Neuronal stem cell (in vitro differentiated cells): ENCODE results near the gene WAC.

ENCODE experiments used
- DNase-seq: peaks from one replicate; pipeline ENCODE4 v3.0.0-alpha.2; 2013; ENCODE audit warnings: low spot score
- H2AFZ ChIP-seq: one replicate; pipeline ENCODE4 v1.6.1; 2013; ENCODE audit warnings: mild to moderate bottlenecking, low read length, inconsistent platforms
- H2AK5ac ChIP-seq: 2 replicates; pipeline ENCODE4 v1.6.1; 2013; ENCODE audit warnings: low read depth, mild to moderate bottlenecking, inconsistent platforms, low read length, moderate library complexity, mixed read lengths
- H2BK120ac ChIP-seq: 2 replicates; pipeline ENCODE4 v1.6.1; 2013; ENCODE audit warnings: low read depth, mild to moderate bottlenecking, inconsistent platforms, low read length, moderate library complexity, mixed read lengths
- H2BK12ac ChIP-seq: one replicate; pipeline ENCODE4 v1.6.1; 2013; ENCODE audit warnings: low read length, inconsistent platforms
- H2BK15ac ChIP-seq: 2 replicates; pipeline ENCODE4 v1.6.1; 2013; ENCODE audit warnings: mild to moderate bottlenecking, low read length, inconsistent platforms, mixed read lengths
- H2BK5ac ChIP-seq: one replicate; pipeline ENCODE4 v1.6.1; 2013; ENCODE audit warnings: inconsistent platforms, mild to moderate bottlenecking, low read length, moderate library complexity
- H3K14ac ChIP-seq: one replicate; pipeline ENCODE4 v1.6.1; 2013; ENCODE audit warnings: low read length, inconsistent platforms
- H3K18ac ChIP-seq: 2 replicates; pipeline ENCODE4 v1.6.1; 2013; ENCODE audit warnings: low read length, inconsistent platforms
- H3K23ac ChIP-seq: 2 replicates; pipeline ENCODE4 v1.6.1; 2013; ENCODE audit warnings: low read depth, mild to moderate bottlenecking, mixed read lengths, low read length, inconsistent platforms; ENCODE audit not compliant: poor library complexity
- H3K27ac ChIP-seq: replicated peaks from 3 replicates; pipeline ENCODE4 v1.5.1; 2013; ENCODE audit warnings: low read length, inconsistent platforms
- H3K27me3 ChIP-seq, 3 experiments: 2 replicates each; pipeline ENCODE4 v1.6.1; 2013; ENCODE audit warnings: low read length in 3 of 3, mild to moderate bottlenecking in 2 of 3, inconsistent platforms in 1 of 3, low read depth in 1 of 3, mixed read lengths in 1 of 3, moderate library complexity in 1 of 3; ENCODE audit not compliant: control insufficient read depth in 3 of 3, insufficient read depth in 3 of 3
- H3K36me3 ChIP-seq, 2 donors: replicated peaks in 1 of 2; 2 replicates each; pipeline ENCODE4 v1.6.1; 2013; ENCODE audit warnings: low read length in 2 of 2; ENCODE audit not compliant: control insufficient read depth in 2 of 2, insufficient read depth in 2 of 2
- H3K4ac ChIP-seq: 2 replicates; pipeline ENCODE4 v1.6.1; 2013; ENCODE audit warnings: inconsistent platforms, mild to moderate bottlenecking, low read length, moderate library complexity
- H3K4me1 ChIP-seq, 2 donors: 1 replicate in 1 of 2; 2 replicates in 1 of 2; pipeline ENCODE4 v1.6.1; 2013; ENCODE audit warnings: low read length in 2 of 2, low read depth in 1 of 2; ENCODE audit not compliant: control insufficient read depth in 2 of 2, insufficient read depth in 1 of 2
- H3K4me2 ChIP-seq: one replicate; pipeline ENCODE4 v1.6.1; 2013; ENCODE audit warnings: mild to moderate bottlenecking, low read length, inconsistent platforms; ENCODE audit not compliant: insufficient read depth, poor library complexity, severe bottlenecking
- H3K4me3 ChIP-seq, 2 donors: 2 replicates each; pipeline ENCODE4 v1.5.1; 2013; ENCODE audit warnings: low read length in 2 of 2, mild to moderate bottlenecking in 2 of 2, inconsistent platforms in 1 of 2, moderate library complexity in 1 of 2
- H3K79me1 ChIP-seq: one replicate; pipeline ENCODE4 v1.6.1; 2013; ENCODE audit warnings: low read depth, mild to moderate bottlenecking, inconsistent platforms, low read length, moderate library complexity
- H3K9ac ChIP-seq: one replicate; pipeline ENCODE4 v1.6.1; 2013; ENCODE audit warnings: mild to moderate bottlenecking, low read depth, low read length, inconsistent platforms; ENCODE audit not compliant: poor library complexity
- H3K9me3 ChIP-seq, 2 donors: replicated peaks in 1 of 2; 2 replicates each; pipeline versions ENCODE3 to v1.6.1; 2013; ENCODE audit warnings: low read length in 2 of 2, mild to moderate bottlenecking in 2 of 2, inconsistent platforms in 1 of 2, low read depth in 1 of 2, mixed read lengths in 1 of 2, moderate library complexity in 1 of 2; ENCODE audit not compliant: control insufficient read depth in 2 of 2, insufficient read depth in 1 of 2
- H4K8ac ChIP-seq: one replicate; pipeline ENCODE4 v1.6.1; 2013; ENCODE audit warnings: low read depth, mild to moderate bottlenecking, inconsistent platforms, low read length, moderate library complexity
- H4K91ac ChIP-seq: one replicate; pipeline ENCODE4 v1.6.1; 2013; ENCODE audit warnings: low read length, low read depth, mild to moderate bottlenecking, inconsistent platforms; ENCODE audit not compliant: poor library complexity
- WGBS, 2 donors: extraction: QIAGEN DNeasy Blood & Tissue Kit; methylation state at CpG; one replicate each; pipeline ENCODE4 v1.1.7; 2013; ENCODE audit warnings: missing lambda C conversion rate in 2 of 2, mixed read lengths in 1 of 2; ENCODE audit not compliant: insufficient read length in 2 of 2, insufficient replicate concordance in 1 of 2; ENCODE audit errors: extremely low coverage in 2 of 2; 5-methylcytosine and 5-hydroxymethylcytosine counted together

The WAC gene

DNA sequence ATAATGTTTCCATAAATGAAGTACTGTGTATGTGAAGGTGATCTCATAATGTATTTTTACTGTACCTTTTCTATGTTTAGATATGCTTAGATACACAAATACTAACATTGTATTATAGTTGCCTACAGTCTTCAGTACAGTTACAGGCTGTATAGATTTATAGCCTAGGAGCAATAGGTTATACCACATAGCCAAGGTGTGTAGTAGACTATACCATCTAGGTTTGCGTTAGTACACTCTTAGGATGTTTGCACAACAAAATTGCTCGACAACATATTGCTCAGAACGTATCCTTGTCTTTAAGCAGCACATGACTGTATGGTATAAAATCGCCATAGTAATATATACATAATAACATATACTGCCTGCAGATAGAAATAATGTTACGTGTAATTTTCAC, 42.9 kb downstream of the WAC start:
- Histone ChIP-seq H3K14ac (no peak overlapping the region), H4K91ac (no peak overlapping the region), H2BK120ac (no peak overlapping the region), H3K23ac (no peak overlapping the region), H3K18ac (no peak overlapping the region), H3K4me3 (no peak overlapping the region), H2AFZ (no peak overlapping the region), H3K4me2 (no peak overlapping the region), H2BK12ac (no peak overlapping the region), H3K4me1 (no peaks in the 10 kb centered on the region), H2AK5ac (no peak overlapping the region), H3K4ac (no peak overlapping the region), H3K27ac (no peak overlapping the region), H3K79me1 (no peaks in the 10 kb centered on the region), H3K27me3 (no peaks in the 10 kb centered on the region), H3K9ac (no peak overlapping the region), H2BK15ac (no peak overlapping the region), H3K36me3 (peaks cover 3 to 93% of the 10 kb centered on the region in 2 donors), H4K8ac (no peak overlapping the region), H3K9me3 (no peaks in the 10 kb centered on the region), H2BK5ac (no peak overlapping the region)
- WGBS, 2 donors: no CpG with 5 or more reads among the region's 5 CpGs
- no peak for DNase-seq

DNA sequence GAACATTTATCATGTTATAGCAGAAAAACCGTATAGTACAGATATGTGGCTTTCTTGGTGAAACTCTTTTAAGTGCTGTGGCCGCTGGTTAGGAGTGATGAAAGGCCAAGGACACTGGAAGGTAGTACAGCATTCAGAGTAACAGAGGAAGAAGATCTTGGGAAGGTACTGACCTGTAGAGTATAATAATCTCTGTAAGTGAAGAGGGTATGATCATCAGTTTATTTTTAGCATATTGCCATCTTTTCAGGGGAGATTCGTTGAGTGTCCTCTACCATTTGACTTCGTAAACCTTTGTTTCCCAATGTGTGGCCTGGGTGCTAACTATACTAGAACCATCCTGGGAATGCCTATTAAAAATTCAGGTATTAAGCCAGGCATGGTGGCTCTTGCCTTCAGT, 44.6 kb downstream of the WAC start:
- Histone ChIP-seq H3K18ac (no peak overlapping the region), H3K23ac (no peak overlapping the region), H2BK120ac (no peak overlapping the region), H4K8ac (no peak overlapping the region), H2BK5ac (no peak overlapping the region), H3K36me3 (peaks cover 3 to 96% of the 10 kb centered on the region in 2 donors), H3K27ac (no peak overlapping the region), H3K4me1 (no peaks in the 10 kb centered on the region), H2BK12ac (no peak overlapping the region), H3K9me3 (no peaks in the 10 kb centered on the region), H3K14ac (no peak overlapping the region), H2BK15ac (no peak overlapping the region), H3K27me3 (no peaks in the 10 kb centered on the region), H3K4ac (no peak overlapping the region), H2AFZ (no peak overlapping the region), H3K9ac (no peak overlapping the region), H3K4me3 (no peak overlapping the region), H4K91ac (no peak overlapping the region), H3K4me2 (no peak overlapping the region), H3K79me1 (no peaks in the 10 kb centered on the region), H2AK5ac (no peak overlapping the region)
- WGBS, 2 donors: no CpG with 5 or more reads among the region's 4 CpGs
- no peak for DNase-seq

DNA sequence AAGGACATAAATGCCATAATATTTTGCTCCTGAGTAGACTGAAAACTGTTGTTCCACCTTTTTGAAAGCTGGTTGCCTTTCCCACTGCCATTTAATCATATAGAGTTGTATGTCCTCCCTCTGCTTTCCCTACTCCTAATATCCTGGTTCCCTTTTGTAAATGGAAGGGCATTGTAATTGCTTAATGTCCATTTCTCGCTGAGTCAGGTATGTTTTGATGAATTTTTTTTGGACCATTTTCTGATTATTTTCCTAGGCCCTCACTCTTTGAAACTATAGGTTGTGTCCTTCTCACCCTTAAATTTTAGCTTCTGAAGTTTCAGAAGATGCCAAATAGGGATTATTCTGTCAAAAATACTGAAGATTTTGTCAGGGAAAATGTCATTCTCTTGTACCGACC, 45.5 kb downstream of the WAC start:
- peaks cover 3 to 98% of the 10 kb centered on the region in 2 donors for H3K36me3 ChIP-seq
- H2BK12ac ChIP-seq: no peak overlapping the region
- no peak overlapping the region for H2AK5ac ChIP-seq
- no peak overlapping the region for H2BK5ac ChIP-seq
- H3K9ac ChIP-seq: no peak overlapping the region
- no peak overlapping the region for H2BK120ac ChIP-seq
- no peak overlapping the region for H3K4ac ChIP-seq
- H3K27me3 ChIP-seq: no peaks in the 10 kb centered on the region
- WGBS, 2 donors: no CpG with 5 or more reads among the region's 2 CpGs
- no peak overlapping the region for H3K4me3 ChIP-seq
- H3K4me1 ChIP-seq: no peaks in the 10 kb centered on the region
- no peak overlapping the region for H3K27ac ChIP-seq
- H3K79me1 ChIP-seq: no peaks in the 10 kb centered on the region
- no peak for DNase-seq
- H3K4me2 ChIP-seq: no peak overlapping the region
- H3K14ac ChIP-seq: no peak overlapping the region
- H3K23ac ChIP-seq: no peak overlapping the region
- H2AFZ ChIP-seq: no peak overlapping the region
- no peak overlapping the region for H2BK15ac ChIP-seq
- H4K8ac ChIP-seq: no peak overlapping the region
- H4K91ac ChIP-seq: no peak overlapping the region
- no peaks in the 10 kb centered on the region for H3K9me3 ChIP-seq
- no peak overlapping the region for H3K18ac ChIP-seq

DNA sequence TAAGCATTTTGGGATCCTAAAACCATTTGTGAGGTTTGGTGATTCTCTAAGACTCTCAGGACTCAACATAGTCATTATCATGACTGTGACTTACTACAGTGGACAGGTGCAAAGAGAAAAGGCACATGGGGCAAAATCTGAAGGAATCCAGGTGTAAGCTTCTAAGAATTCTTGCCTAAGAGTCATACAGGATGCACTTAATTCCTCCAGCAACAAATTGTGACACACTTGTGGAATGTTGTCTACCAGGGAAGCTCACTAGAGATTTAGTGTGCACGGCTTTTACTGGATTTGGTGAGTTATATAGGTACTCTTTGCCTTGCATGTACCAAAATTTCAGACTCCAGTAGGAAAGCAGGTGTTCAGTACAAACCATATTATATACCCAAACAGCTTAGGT, 47.9 kb downstream of the WAC start:
- Histone ChIP-seq H3K9me3 (no peaks in the 10 kb centered on the region), H3K23ac (no peak overlapping the region), H3K4me1 (peaks cover 0 to 3% of the 10 kb centered on the region in 2 donors), H2BK120ac (no peak overlapping the region), H3K14ac (no peak overlapping the region), H3K4ac (no peak overlapping the region), H4K91ac (no peak overlapping the region), H2BK12ac (no peak overlapping the region), H3K4me2 (no peak overlapping the region), H3K27ac (no peak overlapping the region), H3K18ac (no peak overlapping the region), H4K8ac (no peak overlapping the region), H3K27me3 (no peaks in the 10 kb centered on the region), H3K79me1 (no peaks in the 10 kb centered on the region), H2BK15ac (no peak overlapping the region), H2AK5ac (no peak overlapping the region), H2AFZ (no peak overlapping the region), H2BK5ac (no peak overlapping the region), H3K9ac (no peak overlapping the region), H3K4me3 (no peak overlapping the region), H3K36me3 (peaks cover 8 to 98% of the 10 kb centered on the region in 2 donors)
- no CpG with 5 or more reads among the region's 1 CpG for WGBS, 2 donors
- DNase-seq: no peak
